Mammary epithelial cell (primary cell): ENCODE measurements around the gene UNC79.

ENCODE experiments used
- CTCF ChIP-seq, 2 donors: IDR thresholded peaks in 1 of 2; conservative IDR thresholded peaks in 1 of 2; 2 replicates each; pipeline ENCODE4 v1.5.1; 2011 to 2012; ENCODE audit warnings: inconsistent platforms in 2 of 2, low read length in 2 of 2, mild to moderate bottlenecking in 2 of 2, control low read depth in 1 of 2, low read depth in 1 of 2; ENCODE audit not compliant: insufficient read depth in 1 of 2; ENCODE audit errors: extremely low read depth in 1 of 2
- EZH2 ChIP-seq: IDR thresholded peaks from 2 replicates; pipeline ENCODE4 v1.6.1; 2012; ENCODE audit warnings: low read length, inconsistent platforms, borderline replicate concordance

GRCh38 chr14:93716746-93717667, 286.3 kb downstream of the UNC79 start:
- TF ChIP-seq CTCF (conservative IDR thresholded peaks at IDR 0.05 in 1 of 2, IDR thresholded peaks at IDR 0.05 in 1 of 2; ENCODE audit: extremely low read depth in 1 of 2, insufficient read depth in 1 of 2, low read depth in 1 of 2, low read length in 2 of 2), result no peak
- TF ChIP-seq EZH2, result no peak
